Measurements from ENCODE around the gene FAM163B. TPM values are rescaled to one million over a fixed set of nuclear protein-coding genes. Genes with fewer than 3 reads are reported as not detected.

Gene FAM163B
- total and polyA plus RNA-seq, 2 experiments from 2014 or later = 0.60 to 1.3 TPM

- no peak for ATAC-seq
- TF ChIP-seq EZH2phosphoT487 (IDR thresholded peaks at IDR 0.05; ENCODE audit: unreplicated experiment) (no peak), NANOG (IDR thresholded peaks at IDR 0.05; ENCODE audit: borderline replicate concordance) (no peak), POLR2AphosphoS5 (IDR thresholded peaks at IDR 0.05; ENCODE audit: low read depth) (no peak), EZH2 (IDR thresholded peaks at IDR 0.05; ENCODE audit: low read depth, unreplicated experiment) (no peak), CREB1 (CRISPR knock-in tag; IDR thresholded peaks at IDR 0.05; ENCODE audit: low read depth) (no peak), ZNF331 (CRISPR knock-in tag; IDR thresholded peaks at IDR 0.05; ENCODE audit: low read depth) (no peak), ETS1 (IDR thresholded peaks at IDR 0.05) (no peak), JUNB (IDR thresholded peaks at IDR 0.05; ENCODE audit: unreplicated experiment) (no peak), STAT1 (IDR thresholded peaks at IDR 0.05; ENCODE audit: unreplicated experiment) (no peak), ZNF114 (CRISPR knock-in tag; IDR thresholded peaks at IDR 0.05) (no peak)
- TF ChIP-seq, protein P1, sequence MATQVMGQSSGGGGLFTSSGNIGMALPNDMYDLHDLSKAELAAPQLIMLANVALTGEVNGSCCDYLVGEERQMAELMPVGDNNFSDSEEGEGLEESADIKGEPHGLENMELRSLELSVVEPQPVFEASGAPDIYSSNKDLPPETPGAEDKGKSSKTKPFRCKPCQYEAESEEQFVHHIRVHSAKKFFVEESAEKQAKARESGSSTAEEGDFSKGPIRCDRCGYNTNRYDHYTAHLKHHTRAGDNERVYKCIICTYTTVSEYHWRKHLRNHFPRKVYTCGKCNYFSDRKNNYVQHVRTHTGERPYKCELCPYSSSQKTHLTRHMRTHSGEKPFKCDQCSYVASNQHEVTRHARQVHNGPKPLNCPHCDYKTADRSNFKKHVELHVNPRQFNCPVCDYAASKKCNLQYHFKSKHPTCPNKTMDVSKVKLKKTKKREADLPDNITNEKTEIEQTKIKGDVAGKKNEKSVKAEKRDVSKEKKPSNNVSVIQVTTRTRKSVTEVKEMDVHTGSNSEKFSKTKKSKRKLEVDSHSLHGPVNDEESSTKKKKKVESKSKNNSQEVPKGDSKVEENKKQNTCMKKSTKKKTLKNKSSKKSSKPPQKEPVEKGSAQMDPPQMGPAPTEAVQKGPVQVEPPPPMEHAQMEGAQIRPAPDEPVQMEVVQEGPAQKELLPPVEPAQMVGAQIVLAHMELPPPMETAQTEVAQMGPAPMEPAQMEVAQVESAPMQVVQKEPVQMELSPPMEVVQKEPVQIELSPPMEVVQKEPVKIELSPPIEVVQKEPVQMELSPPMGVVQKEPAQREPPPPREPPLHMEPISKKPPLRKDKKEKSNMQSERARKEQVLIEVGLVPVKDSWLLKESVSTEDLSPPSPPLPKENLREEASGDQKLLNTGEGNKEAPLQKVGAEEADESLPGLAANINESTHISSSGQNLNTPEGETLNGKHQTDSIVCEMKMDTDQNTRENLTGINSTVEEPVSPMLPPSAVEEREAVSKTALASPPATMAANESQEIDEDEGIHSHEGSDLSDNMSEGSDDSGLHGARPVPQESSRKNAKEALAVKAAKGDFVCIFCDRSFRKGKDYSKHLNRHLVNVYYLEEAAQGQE (IDR thresholded peaks at IDR 0.05; ENCODE audit: unreplicated experiment) = no peak
- TF ChIP-seq, protein P2, sequence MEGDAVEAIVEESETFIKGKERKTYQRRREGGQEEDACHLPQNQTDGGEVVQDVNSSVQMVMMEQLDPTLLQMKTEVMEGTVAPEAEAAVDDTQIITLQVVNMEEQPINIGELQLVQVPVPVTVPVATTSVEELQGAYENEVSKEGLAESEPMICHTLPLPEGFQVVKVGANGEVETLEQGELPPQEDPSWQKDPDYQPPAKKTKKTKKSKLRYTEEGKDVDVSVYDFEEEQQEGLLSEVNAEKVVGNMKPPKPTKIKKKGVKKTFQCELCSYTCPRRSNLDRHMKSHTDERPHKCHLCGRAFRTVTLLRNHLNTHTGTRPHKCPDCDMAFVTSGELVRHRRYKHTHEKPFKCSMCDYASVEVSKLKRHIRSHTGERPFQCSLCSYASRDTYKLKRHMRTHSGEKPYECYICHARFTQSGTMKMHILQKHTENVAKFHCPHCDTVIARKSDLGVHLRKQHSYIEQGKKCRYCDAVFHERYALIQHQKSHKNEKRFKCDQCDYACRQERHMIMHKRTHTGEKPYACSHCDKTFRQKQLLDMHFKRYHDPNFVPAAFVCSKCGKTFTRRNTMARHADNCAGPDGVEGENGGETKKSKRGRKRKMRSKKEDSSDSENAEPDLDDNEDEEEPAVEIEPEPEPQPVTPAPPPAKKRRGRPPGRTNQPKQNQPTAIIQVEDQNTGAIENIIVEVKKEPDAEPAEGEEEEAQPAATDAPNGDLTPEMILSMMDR (conservative IDR thresholded peaks at IDR 0.05; ENCODE audit: low read depth in 2 of 2) = no peak
- TF ChIP-seq, protein P3, sequence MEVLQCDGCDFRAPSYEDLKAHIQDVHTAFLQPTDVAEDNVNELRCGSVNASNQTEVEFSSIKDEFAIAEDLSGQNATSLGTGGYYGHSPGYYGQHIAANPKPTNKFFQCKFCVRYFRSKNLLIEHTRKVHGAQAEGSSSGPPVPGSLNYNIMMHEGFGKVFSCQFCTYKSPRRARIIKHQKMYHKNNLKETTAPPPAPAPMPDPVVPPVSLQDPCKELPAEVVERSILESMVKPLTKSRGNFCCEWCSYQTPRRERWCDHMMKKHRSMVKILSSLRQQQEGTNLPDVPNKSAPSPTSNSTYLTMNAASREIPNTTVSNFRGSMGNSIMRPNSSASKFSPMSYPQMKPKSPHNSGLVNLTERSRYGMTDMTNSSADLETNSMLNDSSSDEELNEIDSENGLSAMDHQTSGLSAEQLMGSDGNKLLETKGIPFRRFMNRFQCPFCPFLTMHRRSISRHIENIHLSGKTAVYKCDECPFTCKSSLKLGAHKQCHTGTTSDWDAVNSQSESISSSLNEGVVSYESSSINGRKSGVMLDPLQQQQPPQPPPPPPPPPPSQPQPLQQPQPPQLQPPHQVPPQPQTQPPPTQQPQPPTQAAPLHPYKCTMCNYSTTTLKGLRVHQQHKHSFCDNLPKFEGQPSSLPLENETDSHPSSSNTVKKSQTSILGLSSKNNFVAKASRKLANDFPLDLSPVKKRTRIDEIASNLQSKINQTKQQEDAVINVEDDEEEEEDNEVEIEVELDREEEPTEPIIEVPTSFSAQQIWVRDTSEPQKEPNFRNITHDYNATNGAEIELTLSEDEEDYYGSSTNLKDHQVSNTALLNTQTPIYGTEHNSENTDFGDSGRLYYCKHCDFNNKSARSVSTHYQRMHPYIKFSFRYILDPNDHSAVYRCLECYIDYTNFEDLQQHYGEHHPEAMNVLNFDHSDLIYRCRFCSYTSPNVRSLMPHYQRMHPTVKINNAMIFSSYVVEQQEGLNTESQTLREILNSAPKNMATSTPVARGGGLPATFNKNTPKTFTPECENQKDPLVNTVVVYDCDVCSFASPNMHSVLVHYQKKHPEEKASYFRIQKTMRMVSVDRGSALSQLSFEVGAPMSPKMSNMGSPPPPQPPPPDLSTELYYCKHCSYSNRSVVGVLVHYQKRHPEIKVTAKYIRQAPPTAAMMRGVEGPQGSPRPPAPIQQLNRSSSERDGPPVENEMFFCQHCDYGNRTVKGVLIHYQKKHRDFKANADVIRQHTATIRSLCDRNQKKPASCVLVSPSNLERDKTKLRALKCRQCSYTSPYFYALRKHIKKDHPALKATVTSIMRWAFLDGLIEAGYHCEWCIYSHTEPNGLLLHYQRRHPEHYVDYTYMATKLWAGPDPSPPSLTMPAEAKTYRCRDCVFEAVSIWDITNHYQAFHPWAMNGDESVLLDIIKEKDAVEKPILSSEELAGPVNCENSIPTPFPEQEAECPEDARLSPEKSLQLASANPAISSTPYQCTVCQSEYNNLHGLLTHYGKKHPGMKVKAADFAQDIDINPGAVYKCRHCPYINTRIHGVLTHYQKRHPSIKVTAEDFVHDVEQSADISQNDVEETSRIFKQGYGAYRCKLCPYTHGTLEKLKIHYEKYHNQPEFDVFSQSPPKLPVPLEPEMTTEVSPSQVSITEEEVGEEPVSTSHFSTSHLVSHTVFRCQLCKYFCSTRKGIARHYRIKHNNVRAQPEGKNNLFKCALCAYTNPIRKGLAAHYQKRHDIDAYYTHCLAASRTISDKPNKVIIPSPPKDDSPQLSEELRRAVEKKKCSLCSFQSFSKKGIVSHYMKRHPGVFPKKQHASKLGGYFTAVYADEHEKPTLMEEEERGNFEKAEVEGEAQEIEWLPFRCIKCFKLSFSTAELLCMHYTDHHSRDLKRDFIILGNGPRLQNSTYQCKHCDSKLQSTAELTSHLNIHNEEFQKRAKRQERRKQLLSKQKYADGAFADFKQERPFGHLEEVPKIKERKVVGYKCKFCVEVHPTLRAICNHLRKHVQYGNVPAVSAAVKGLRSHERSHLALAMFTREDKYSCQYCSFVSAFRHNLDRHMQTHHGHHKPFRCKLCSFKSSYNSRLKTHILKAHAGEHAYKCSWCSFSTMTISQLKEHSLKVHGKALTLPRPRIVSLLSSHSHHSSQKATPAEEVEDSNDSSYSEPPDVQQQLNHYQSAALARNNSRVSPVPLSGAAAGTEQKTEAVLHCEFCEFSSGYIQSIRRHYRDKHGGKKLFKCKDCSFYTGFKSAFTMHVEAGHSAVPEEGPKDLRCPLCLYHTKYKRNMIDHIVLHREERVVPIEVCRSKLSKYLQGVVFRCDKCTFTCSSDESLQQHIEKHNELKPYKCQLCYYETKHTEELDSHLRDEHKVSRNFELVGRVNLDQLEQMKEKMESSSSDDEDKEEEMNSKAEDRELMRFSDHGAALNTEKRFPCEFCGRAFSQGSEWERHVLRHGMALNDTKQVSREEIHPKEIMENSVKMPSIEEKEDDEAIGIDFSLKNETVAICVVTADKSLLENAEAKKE (CRISPR knock-in tag; IDR thresholded peaks at IDR 0.05) = no peak
- no peaks in the 10 kb centered on the region for H4K20me1 ChIP-seq (replicated peaks; ENCODE audit: insufficient read depth)
- no peak overlapping the region for H3K27ac Mint-ChIP-seq
- DNase-seq (ENCODE audit: low spot score) = no peak
- peaks cover 19% of the 10 kb centered on the region for H3K27me3 Mint-ChIP-seq (ENCODE audit: insufficient read depth, low read depth, poor library complexity)
- H3K9me2 ChIP-seq (ENCODE audit: insufficient read depth) = no peaks in the 10 kb centered on the region
- no peak overlapping the region for H3K27ac ChIP-seq (ENCODE audit: low read depth)
- H3K4me3 Mint-ChIP-seq = no peak overlapping the region
- H3F3A ChIP-seq (replicated peaks; ENCODE audit: low read depth) = no peaks in the 10 kb centered on the region
- peaks cover 10% of the 10 kb centered on the region for H3K27me3 ChIP-seq (ENCODE audit: insufficient read depth)
- H3K9me3 Mint-ChIP-seq = no peaks in the 10 kb centered on the region
- no peaks in the 10 kb centered on the region for H3K36me3 Mint-ChIP-seq (ENCODE audit: low read depth)
- no peaks in the 10 kb centered on the region; the same call in 1 of the 2 replicates for H3K4me1 ChIP-seq (ENCODE audit: insufficient read depth)
- H3K36me3 ChIP-seq (ENCODE audit: insufficient read depth) = no peaks in the 10 kb centered on the region
- peaks cover 12% of the 10 kb centered on the region for H3K4me1 Mint-ChIP-seq
- no peak overlapping the region for H3K4me2 ChIP-seq
- H2AFZ ChIP-seq = no peak overlapping the region
- no peak overlapping the region for H3K4me3 ChIP-seq
- no peaks in the 10 kb centered on the region for H3K79me2 ChIP-seq (replicated peaks; ENCODE audit: insufficient read depth)
Observed at GRCh38 chr9:133612816-133613215, 3.6 kb upstream of the FAM163B start.
